IPS-15b (cell line): ENCODE results near the gene RAPGEF1.

ENCODE experiments used
- H3K27me3 ChIP-seq: one replicate; pipeline ENCODE4 v1.6.1; 2013; ENCODE audit warnings: low read length; ENCODE audit not compliant: control insufficient read depth, insufficient read depth
- H3K36me3 ChIP-seq: one replicate; pipeline ENCODE4 v1.6.1; 2013; ENCODE audit warnings: low read length; ENCODE audit not compliant: control insufficient read depth, insufficient read depth
- H3K4me1 ChIP-seq: one replicate; pipeline ENCODE4 v1.6.1; 2013; ENCODE audit warnings: mild to moderate bottlenecking, low read length; ENCODE audit not compliant: control insufficient read depth, insufficient read depth
- H3K4me3 ChIP-seq: one replicate; pipeline ENCODE4 v1.5.1; 2013; ENCODE audit warnings: low read depth, low read length
- H3K9ac ChIP-seq: one replicate; pipeline ENCODE4 v1.6.1; 2013; ENCODE audit warnings: low read depth, mild to moderate bottlenecking, low read length
- H3K9me3 ChIP-seq: one replicate; pipeline ENCODE4 v1.6.1; 2013; ENCODE audit warnings: mild to moderate bottlenecking, low read length; ENCODE audit not compliant: control insufficient read depth, insufficient read depth

The RAPGEF1 gene

DNA sequence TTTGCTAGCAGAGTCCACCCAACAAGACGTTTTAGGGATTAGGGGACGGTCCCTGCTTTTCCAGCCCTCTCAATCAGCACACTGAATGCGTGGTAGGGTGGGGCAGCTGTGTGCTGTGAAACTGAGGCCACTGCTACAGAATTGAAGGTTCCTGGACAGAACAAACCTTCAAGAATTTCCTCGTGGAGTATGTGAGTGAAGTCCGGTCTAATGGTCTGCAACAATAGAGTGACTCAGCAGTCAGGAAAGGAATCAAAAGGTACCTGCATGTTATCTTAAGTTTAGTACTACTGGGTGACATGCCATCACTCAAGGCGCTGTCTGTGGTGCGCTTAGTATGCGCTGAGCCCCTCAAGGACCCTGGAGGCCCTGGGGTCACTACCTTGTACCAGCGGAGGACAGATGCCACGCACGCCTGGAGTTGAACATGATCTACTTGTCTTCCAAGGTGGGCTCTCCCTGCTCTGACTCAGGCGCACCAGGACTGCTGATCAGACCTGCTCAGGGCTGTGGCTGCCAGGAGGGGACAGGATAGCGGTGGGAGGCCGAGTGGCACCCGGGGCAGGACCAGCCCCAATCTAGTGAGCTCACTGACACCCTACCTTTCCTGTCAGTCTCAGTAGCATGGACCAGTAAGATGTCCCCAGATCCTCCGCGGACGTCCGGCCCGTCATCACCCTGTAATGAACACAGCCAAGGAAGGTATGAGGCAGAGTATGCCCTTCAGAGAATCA, 144.0 kb downstream of the RAPGEF1 start:
- H3K9ac ChIP-seq = no peak overlapping the region
- no peaks in the 10 kb centered on the region for H3K9me3 ChIP-seq
- no peak overlapping the region for H3K4me3 ChIP-seq
- H3K4me1 ChIP-seq = no peaks in the 10 kb centered on the region
- no peaks in the 10 kb centered on the region for H3K27me3 ChIP-seq
- peaks cover 48% of the 10 kb centered on the region for H3K36me3 ChIP-seq

DNA sequence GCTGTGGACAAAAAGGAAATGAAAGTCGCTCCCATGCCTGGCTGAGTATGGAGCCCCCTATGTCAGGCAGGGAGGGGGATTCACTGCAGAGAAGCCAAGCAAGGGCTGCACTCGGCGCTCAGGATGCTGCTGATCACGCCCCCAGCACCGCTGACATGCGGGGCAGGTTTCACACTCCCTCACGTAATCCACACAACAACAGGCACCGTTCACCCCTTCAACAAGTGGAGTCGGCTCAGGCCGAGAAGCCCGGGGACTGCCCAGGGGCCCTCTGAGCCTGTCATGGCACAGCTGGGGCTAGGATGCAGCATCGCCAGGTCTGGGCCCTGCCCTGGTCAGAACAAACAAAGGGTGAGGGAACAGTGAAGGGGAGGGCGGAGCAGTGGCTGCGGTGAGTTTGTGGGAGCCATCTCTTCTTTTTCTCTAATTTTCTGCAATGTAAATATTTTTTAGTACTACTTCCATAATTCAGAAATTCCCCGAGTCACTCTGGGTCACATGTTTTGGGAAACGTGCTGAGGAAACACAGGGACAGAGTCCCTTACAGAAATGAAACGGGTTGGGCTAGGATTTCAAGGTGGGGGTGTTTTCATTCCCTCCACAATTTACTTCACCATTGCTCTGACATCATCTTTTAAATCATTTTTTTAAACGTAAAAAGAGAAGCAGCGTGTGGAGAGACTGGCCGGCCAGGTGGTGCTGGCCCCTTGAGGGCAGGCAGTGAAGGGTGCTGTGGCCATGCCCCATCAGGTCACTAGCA, 144.8 kb downstream of the RAPGEF1 start:
- Histone ChIP-seq H3K27me3 (no peaks in the 10 kb centered on the region), H3K36me3 (peaks cover 48% of the 10 kb centered on the region), H3K9ac (no peak overlapping the region), H3K4me3 (no peak overlapping the region), H3K9me3 (no peaks in the 10 kb centered on the region), H3K4me1 (no peaks in the 10 kb centered on the region)

DNA sequence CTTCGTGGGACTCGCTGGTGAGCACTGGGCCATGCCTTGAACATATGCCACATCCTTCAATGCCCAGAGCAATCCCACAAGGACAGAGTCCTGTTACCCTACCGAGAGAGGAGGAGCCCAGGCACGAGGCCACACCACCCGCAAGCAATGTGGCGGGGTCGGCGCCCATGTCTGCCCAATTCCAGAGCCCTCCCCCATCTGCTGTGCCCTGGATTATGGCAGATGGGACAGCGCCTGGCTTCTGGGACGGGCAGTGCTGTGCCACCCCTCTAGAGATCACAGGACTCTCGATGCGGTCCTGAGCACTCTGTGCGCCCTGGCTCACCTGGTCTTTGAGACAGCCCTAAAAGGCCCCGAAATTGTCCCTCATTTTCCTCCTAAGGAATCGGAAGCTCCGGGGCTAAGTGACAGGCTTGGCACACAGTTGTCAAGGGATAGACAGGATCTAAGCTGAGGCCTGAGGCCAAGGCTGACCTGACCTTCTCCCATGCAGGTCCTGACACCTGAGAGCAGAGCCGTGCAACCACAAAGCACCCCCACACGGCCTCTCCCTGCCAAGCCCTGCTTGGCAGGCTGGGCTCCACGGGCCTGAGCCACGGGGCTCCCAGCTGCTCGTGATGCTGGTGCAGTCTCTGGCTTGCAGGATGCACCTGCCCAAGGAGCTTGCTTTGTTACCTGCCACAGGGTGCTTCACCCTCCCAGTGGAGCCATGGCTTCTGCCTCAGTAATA, 145.8 kb downstream of the RAPGEF1 start:
- Histone ChIP-seq H3K4me1 (no peaks in the 10 kb centered on the region), H3K4me3 (no peak overlapping the region), H3K27me3 (no peaks in the 10 kb centered on the region), H3K9ac (no peak overlapping the region), H3K36me3 (peaks cover 51% of the 10 kb centered on the region), H3K9me3 (no peaks in the 10 kb centered on the region)

DNA sequence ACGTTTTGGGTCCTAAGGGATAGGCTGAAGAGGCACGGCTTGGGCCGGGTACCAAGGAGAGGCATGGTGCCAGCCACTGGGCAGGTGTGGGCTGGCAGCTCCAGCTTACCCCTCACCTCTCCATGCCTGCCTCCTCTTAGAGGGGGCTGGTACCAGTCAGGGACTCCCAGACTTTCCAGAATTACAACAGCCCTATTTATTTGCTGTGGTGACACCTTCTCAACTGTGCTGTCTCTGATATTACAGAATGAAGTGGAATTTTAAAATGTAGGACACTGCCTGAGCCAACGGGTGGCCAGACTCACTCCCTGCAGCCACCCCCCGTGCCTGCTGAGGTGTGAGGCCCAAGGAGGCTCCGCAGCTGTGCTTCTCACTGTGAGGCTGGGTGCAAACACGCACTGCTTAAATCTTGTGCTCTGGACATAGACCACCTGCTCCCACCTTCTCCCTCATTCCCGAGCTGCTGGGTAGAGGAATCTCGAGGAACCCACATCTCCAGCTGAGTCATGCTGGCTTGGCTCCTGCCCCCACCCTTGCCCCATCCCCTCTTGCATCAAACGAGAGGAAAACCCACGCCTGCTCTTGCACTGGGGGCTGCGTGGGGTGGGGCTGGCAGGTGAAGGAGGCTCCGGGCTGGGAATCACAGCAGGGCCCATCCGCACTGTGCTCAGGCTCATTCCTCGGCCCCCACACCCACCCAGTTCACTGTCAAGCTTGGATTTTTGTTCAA, 146.6 kb downstream of the RAPGEF1 start:
- peaks cover 55% of the 10 kb centered on the region for H3K36me3 ChIP-seq
- H3K27me3 ChIP-seq = no peaks in the 10 kb centered on the region
- H3K4me3 ChIP-seq = no peak overlapping the region
- H3K9me3 ChIP-seq = no peaks in the 10 kb centered on the region
- H3K4me1 ChIP-seq = no peaks in the 10 kb centered on the region
- H3K9ac ChIP-seq = no peak overlapping the region

DNA sequence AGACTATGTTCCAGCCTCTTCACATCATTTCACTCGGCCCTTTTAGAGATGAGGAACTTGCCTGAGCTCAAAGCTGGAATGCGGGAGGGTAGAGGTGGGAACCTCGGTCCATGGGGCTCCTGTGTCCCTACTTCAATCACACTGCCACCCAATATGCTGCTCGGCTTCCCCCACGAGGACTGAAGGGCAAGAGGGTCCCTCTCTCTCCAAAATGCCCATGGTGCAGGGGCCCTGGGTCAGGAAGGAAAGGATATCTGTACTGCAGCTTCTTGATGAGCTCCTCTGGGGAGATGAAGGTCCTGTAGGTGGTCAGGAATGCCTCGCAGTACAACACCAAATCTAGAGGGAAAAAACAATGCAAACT, 148.0 kb downstream of the RAPGEF1 start:
- peaks cover 53% of the 10 kb centered on the region for H3K36me3 ChIP-seq
- no peaks in the 10 kb centered on the region for H3K4me1 ChIP-seq
- H3K9ac ChIP-seq = no peak overlapping the region
- H3K9me3 ChIP-seq = no peaks in the 10 kb centered on the region
- no peaks in the 10 kb centered on the region for H3K27me3 ChIP-seq
- H3K4me3 ChIP-seq = no peak overlapping the region

DNA sequence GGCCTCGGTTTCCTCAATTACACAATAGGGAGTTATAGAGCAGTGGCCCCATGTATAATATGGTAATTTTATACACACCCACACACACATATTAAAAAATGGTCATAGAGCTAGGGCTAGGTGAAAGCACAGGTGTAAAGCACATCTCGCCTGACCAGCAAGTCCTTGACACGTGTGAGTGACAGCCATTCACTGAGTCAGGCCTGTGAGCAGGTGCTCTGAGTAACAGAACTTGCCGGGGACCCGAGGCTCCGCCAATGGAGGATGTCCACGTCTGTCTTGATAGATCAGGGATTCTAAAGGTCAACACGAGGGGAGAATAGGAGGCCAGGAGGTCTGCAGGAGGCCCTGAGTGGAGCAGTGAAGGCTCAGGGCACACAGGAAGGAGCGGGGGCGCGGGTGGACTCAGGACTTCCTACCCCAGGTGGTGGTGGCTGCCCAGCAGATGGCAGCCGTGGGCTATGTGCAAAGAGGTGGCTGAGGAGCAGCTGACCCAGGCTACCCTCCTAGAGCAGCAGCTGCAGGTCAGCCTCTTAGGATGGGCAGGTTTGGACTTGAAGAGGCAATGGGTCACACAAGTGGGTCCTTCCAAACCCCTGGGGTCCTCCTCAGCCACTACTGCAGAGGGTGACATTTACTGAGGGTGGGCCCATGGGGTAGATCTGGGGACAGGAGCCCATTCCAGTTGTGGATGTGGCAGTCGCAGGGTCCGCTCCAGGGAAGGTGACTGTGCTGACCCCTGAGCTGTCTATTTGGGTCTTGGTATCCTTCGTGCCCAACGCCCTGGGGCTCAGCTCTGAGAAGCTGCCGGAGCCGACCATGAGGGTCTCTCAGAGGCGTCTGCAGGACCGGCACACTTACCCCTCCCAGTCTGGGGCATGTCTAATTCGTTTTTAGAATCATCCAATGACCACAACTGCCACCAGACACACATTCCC, 148.7 kb downstream of the RAPGEF1 start:
- H3K4me1 ChIP-seq = no peaks in the 10 kb centered on the region
- no peaks in the 10 kb centered on the region for H3K9me3 ChIP-seq
- no peak overlapping the region for H3K9ac ChIP-seq
- H3K27me3 ChIP-seq = no peaks in the 10 kb centered on the region
- H3K36me3 ChIP-seq = peaks cover 48% of the 10 kb centered on the region
- H3K4me3 ChIP-seq = no peak overlapping the region

DNA sequence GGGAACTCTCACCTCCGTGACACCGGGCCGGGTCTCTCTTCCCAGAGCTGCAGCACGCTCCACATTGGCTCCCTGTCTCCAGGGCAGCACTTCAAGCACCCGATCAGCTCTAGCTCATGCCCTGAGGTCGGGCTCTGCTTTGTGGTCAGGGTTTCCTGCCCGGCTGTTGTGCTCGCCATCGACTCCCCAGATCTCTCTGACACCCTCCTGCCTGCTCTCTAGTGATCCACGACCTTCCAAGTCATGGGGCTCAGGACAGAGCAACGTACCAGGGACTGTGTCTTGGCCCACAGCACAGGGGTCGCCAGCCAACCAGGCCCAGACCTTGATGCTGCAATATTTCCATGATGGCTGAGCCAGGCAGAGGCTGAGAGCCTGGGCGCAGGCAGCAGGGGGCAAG, 149.4 kb downstream of the RAPGEF1 start:
- Histone ChIP-seq H3K9me3 (no peaks in the 10 kb centered on the region), H3K27me3 (no peaks in the 10 kb centered on the region), H3K4me1 (no peaks in the 10 kb centered on the region), H3K9ac (no peak overlapping the region), H3K36me3 (peaks cover 40% of the 10 kb centered on the region), H3K4me3 (no peak overlapping the region)

DNA sequence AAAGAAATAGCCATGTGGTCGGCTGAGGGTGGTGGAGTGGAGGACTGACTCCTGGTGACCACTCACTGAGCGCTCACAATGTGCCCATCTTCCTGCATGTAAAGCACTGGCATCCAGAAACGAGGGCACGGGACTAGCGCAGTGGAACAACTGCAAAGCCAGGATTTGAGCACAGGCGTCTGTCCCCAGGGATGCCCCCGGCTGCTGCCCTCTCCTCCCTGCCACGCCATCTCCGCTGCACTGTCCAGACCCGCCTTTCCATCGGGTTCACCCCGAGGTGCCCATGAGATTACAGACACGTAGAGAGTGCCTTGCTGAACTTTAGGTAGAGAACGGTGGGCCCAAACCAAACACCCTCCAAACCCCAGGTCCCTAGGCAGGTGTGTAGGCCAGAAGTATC, 149.9 kb downstream of the RAPGEF1 start:
- H3K4me1 ChIP-seq = no peaks in the 10 kb centered on the region
- no peak overlapping the region for H3K4me3 ChIP-seq
- H3K27me3 ChIP-seq = no peaks in the 10 kb centered on the region
- no peak overlapping the region for H3K9ac ChIP-seq
- H3K36me3 ChIP-seq = peaks cover 41% of the 10 kb centered on the region
- H3K9me3 ChIP-seq = no peaks in the 10 kb centered on the region

DNA sequence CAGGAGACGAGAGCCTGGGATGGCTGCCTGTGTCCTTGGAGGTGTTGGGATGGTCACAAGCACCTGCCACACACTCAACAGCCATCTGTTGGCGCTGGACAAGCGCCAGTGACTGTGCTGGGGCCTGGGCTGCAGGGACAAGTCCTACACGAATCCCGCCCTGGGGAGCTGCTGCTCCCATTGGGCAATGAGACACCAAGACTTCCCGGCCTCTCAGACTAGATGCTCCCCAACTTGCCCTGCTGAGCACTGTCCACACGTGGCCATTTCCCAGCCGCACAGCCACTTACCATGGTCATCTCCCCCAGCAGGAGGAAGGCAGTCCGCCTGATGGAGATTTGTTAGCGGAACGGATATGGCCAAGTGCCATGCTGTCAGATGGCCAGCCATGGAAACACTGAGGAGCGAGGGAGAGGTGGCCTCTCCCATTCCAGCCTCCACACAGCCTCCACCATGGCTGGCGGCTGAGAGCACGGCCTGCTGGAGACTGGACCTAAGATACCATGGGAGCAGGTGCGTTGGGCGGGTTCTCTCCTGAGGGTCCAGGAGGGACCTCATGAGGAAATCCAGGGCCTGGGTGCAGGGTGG, 150.7 kb downstream of the RAPGEF1 start:
- H3K36me3 ChIP-seq = peaks cover 46% of the 10 kb centered on the region
- no peaks in the 10 kb centered on the region for H3K27me3 ChIP-seq

DNA sequence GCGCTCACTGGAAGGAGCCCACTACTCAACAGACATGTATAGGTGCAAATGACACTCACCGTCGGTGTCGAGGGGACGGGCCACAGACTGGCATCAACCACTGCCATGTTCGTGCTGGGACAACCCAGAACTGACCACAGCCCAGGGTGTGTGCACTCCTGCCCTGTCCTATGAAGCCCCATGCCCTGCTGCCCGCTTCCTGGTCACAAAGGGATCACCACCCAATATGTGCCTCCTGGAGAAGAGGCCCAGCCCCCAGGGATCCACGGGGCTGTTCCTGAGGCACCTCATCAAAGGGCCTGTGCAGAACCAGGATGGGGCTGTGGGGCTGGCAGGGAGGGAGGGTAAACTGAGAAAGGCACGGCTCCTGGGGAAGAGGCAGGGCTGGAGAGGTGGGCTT, 151.5 kb downstream of the RAPGEF1 start:
- H3K4me3 ChIP-seq = no peak overlapping the region
- no peaks in the 10 kb centered on the region for H3K9me3 ChIP-seq
- no peaks in the 10 kb centered on the region for H3K27me3 ChIP-seq
- peaks cover 50% of the 10 kb centered on the region for H3K36me3 ChIP-seq
- no peak overlapping the region for H3K9ac ChIP-seq
- H3K4me1 ChIP-seq = no peaks in the 10 kb centered on the region

More for the DNA sequence above, 150.7 kb downstream of the RAPGEF1 start:
- H3K9me3 ChIP-seq = no peaks in the 10 kb centered on the region
- H3K4me3 ChIP-seq = no peak overlapping the region
- no peaks in the 10 kb centered on the region for H3K4me1 ChIP-seq
- no peak overlapping the region for H3K9ac ChIP-seq
